GM10266 (cell line): ENCODE data around the gene CYSTM1.

ENCODE experiments used
- DNase-seq: peaks from one replicate; pipeline ENCODE4 v3.0.0; 2012; ENCODE audit errors: extremely low spot score
- CTCF ChIP-seq: IDR thresholded peaks from 2 replicates; pipeline ENCODE4 v1.5.1; 2012; ENCODE audit warnings: mild to moderate bottlenecking, low read depth; ENCODE audit not compliant: control insufficient read depth, insufficient read depth; ENCODE audit errors: missing control alignments

The CYSTM1 gene

DNA sequence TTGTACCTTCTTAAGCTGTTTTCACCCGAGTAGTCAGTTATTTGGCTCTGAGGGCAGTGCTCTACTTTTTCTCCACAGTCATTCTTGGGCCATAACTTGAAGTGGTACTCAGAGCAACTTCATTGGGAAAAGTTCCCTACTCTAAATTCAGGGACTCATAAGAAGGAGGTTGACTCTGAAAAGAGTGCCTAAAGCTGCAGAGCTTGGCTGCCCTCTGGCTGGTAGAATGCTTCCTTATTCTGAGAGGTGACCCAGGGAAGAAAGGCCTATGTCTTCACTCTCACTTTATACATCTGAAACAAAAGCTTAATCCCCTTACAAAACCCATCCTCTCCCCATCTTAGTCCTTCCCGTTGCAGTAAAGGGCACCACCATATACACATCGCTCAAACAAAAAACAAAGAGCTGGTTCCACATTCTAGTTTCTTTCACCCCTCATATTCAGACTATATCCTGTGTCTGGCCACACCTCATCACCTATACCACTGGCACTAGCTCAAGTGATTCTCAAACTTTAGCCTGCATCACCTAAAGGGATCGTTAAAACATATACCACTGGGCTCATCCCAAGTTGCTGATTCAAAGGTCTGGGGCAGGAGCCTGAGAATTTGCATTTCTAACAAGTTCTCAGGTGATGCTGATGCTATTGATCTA, 41.3 kb upstream of the CYSTM1 start:
- no peak for DNase-seq
- TF ChIP-seq CTCF: no peak

GRCh38 chr5:140134277-140134935, 40.6 kb upstream of the CYSTM1 start:
- TF ChIP-seq CTCF: no peak
- DNase-seq: no peak

GRCh38 chr5:140135127-140135526, 39.9 kb upstream of the CYSTM1 start:
- no peak for TF ChIP-seq CTCF
- DNase-seq: no peak

DNA sequence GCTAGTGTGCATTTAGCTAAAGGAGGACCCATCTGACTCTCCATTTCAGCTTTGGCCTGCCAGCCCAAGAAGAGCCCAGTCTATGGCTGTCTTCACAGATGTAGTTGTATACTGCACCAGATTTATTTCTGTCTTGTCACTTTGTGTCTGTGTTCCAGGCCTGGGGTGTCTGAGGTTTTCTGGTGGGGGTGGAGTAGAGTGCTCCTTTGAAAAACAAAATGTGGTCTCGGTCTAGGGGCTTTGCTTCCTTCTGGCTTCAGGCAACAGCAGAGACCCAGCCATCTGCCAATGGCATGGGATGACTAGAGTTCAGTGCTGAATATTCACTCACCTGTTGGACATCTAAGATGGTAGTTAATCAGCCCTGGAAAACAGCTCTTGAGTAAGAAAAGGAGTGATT, 38.4 kb upstream of the CYSTM1 start:
- no peak for DNase-seq
- TF ChIP-seq CTCF: no peak

DNA sequence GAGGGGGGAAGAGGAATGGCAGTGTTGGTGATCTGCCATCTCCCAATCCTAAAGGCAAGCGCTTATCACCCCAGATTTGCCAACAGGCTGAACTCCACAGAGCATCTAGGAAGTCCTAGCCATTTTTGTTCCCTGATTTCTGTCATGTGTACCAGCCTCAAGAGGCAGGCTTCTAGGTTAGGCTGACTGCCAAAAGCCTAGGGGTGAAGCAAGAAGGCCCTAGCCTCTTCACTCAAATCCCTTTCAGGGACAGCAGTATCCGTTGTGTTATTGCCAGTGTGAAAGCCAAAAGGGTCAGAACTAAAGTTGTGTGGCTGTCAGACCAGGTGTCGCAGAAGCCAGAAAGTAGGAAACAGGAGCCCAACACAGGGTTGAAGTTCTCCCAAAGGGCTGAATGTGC, 34.6 kb upstream of the CYSTM1 start:
- no peak for TF ChIP-seq CTCF
- no peak for DNase-seq

DNA sequence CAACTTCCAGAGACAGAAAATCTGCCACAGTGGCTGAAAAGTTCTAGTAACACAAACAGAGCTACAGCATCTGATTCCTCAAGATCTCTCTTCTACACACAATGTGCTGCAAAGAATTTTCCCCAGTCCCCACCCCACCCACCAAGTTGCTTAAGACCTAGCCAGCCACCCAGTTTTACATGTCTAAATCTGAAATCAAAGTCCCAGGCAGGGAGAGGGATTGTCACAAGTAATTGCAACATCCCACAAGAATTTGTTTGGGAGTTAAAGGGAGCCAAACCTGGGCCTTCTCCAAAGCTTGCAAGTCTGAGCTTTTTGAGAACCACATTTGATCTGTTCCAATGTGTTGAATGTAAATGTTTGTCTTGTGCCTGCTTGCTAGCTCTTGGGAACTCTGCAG, 33.7 kb upstream of the CYSTM1 start:
- no peak for TF ChIP-seq CTCF
- DNase-seq: no peak

DNA sequence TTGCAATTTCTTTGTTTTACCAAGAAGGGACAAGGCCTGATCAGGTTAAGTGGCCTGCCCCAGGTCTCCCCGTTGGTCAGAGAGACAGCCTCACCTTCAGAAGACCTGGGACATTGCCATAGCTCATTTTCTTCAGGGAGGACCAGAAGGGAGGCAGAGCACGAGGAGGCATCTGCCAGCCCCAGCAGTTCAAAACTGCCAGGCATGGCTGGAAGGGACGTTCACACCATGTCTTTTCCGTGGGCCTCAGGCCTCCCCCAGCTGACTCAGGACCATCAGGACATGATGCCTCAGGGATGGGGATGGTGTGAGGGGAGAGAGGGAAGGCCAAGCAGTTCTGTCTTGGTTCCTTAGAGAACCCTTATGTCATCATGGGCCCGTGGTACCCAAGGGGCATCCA, 32.7 kb upstream of the CYSTM1 start:
- no peak for DNase-seq
- no peak for TF ChIP-seq CTCF
